GM18502 (cell line): ENCODE measurements around the gene LMCD1.

Experiments used
- ATAC-seq: cut with Tn5 transposase; IDR thresholded peaks from one replicate; pipeline ENCODE4 v1.9.1; 2021; ENCODE audit warnings: mild to moderate bottlenecking; ENCODE audit not compliant: unreplicated experiment, poor library complexity

LMCD1 gene

GRCh38 chr3:8607234-8608040 is 105.8 kb downstream of the LMCD1 start:
- ATAC-seq = peak; percentile 90

- no peak for ATAC-seq
These were observed 106.6 kb downstream of the LMCD1 start for GRCh38 chr3:8608041-8608790.

- ATAC-seq = no peak
These were observed 107.3 kb downstream of the LMCD1 start for GRCh38 chr3:8608791-8609467.

GRCh38 chr3:8610951-8611350 is 109.3 kb downstream of the LMCD1 start:
- no peak for ATAC-seq

GRCh38 chr3:8617921-8618320 is 116.3 kb downstream of the LMCD1 start:
- no peak for ATAC-seq

GRCh38 chr3:8618950-8619349 is 117.3 kb downstream of the LMCD1 start:
- no peak for ATAC-seq

- ATAC-seq = no peak
These were observed 117.9 kb downstream of the LMCD1 start for GRCh38 chr3:8619548-8619947.

GRCh38 chr3:8621141-8621540 is 119.5 kb downstream of the LMCD1 start:
- no peak for ATAC-seq

GRCh38 chr3:8621872-8622271 is 120.2 kb downstream of the LMCD1 start:
- no peak for ATAC-seq

GRCh38 chr3:8622873-8623691 is 121.5 kb downstream of the LMCD1 start:
- ATAC-seq = peak; percentile 92

GRCh38 chr3:8623741-8624140 is 122.1 kb downstream of the LMCD1 start:
- ATAC-seq = no peak
